Body of pancreas (tissue), 4 donors: ENCODE data around the gene PPP2R5C.

Source experiments
- CTCF ChIP-seq, 7 experiments: fragments of 450-650 bp in 4 of 7; fragments of 200-600 bp in 3 of 7; sonication (generic) in 3 of 7; IDR thresholded peaks; one replicate each; pipeline ENCODE4 v1.5.1; 2016 to 2019; ENCODE audit warnings: antibody characterized with exemption in 7 of 7
- POLR2A ChIP-seq, 3 donors: fragments of 450-650 bp; IDR thresholded peaks; one replicate each; pipeline ENCODE4 v1.6.1; 2016; ENCODE audit warnings: antibody characterized with exemption in 3 of 3, mild to moderate bottlenecking in 2 of 3

GRCh38 chr14:101888182-101888581, 126.7 kb downstream of the PPP2R5C start:
- no peak for TF ChIP-seq CTCF (IDR thresholded peaks at IDR 0.05)
- TF ChIP-seq POLR2A (IDR thresholded peaks at IDR 0.05), result no peak
